HepG2 (cell line): ENCODE data around the gene SULT1E1. TPM values are rescaled to one million over a fixed set of nuclear protein-coding genes. Genes with fewer than 3 reads are reported as not detected.

ENCODE experiments used
- ATAC-seq: fragments of 200-7000 bp; cut with Tn5 transposase; 3 replicates; pipeline ENCODE4 v1.9.1; 2020; ENCODE audit warnings: mild to moderate bottlenecking, moderate library complexity
- BruUV-seq: library from RNA; stranded (reverse); fragments of 400-500 nt; replicated peaks from 2 replicates; lab custom pipeline; 2021; lab: Mats Ljungman, UMichigan
- CTCF ChIA-PET: fragments of 300-600 bp; formaldehyde crosslinking; extraction: SDS; loops from one replicate; lab custom pipeline; 2021; ENCODE audit warnings: low total read pairs, inconsistent platforms, low intra/inter-chr PET ratio; lab: Yijun Ruan, JAX
- POLR2A ChIA-PET: fragments of 350-600 bp; sonication (Branson Sonifier 250); formaldehyde crosslinking; loops from one replicate; lab custom pipeline; 2020; ENCODE audit warnings: antibody characterized with exemption, inconsistent platforms; lab: Yijun Ruan, JAX
- DNase-seq: peaks from one replicate; pipeline ENCODE4 v3.0.0-alpha.2; 2015; ENCODE audit warnings: low spot score
- FAIRE-seq: peaks from 3 replicates; lab custom pipeline; 2011; peaks lifted over from hg19 to GRCh38; lab: Jason Lieb, UNC
- H2AFZ ChIP-seq: one replicate; pipeline ENCODE4 v1.6.1; 2011; ENCODE audit warnings: low read length, inconsistent platforms
- H3K27ac ChIP-seq: fragments of 300-600 bp; 3 replicates; pipeline ENCODE4 v1.8.0; 2011; ENCODE audit warnings: mixed run types, mild to moderate bottlenecking, mixed read lengths, low read length, inconsistent platforms; ENCODE audit not compliant: insufficient read depth; ENCODE audit errors: extremely low read length
- H3K27me3 ChIP-seq, 2 experiments: fragments of 200-600 bp in 1 of 2; 2 replicates in 1 of 2; 3 replicates in 1 of 2; pipeline versions ENCODE4 v1.6.0 to v1.8.0; 2011; ENCODE audit warnings: low read length in 2 of 2, mild to moderate bottlenecking in 2 of 2, moderate library complexity in 2 of 2, inconsistent platforms in 1 of 2; ENCODE audit not compliant: insufficient read depth in 2 of 2, control insufficient read depth in 1 of 2
- H3K36me3 ChIP-seq, 2 experiments: fragments of 200-600 bp in 1 of 2; replicated peaks in 1 of 2; 2 replicates in 1 of 2; 3 replicates in 1 of 2; pipeline versions ENCODE4 v1.5.1 to v1.8.0; 2011; ENCODE audit warnings: low read length in 2 of 2, inconsistent platforms in 1 of 2; ENCODE audit not compliant: insufficient read depth in 2 of 2, control insufficient read depth in 1 of 2
- H3K4me1 ChIP-seq: 2 replicates; pipeline ENCODE4 v1.5.1; 2012; ENCODE audit warnings: low read length, inconsistent platforms; ENCODE audit not compliant: insufficient read depth
- H3K4me2 ChIP-seq: 2 replicates; pipeline ENCODE4 v1.6.0; 2011; ENCODE audit warnings: low read depth, low read length, inconsistent platforms
- H3K4me3 ChIP-seq, 3 experiments: fragments of 200-600 bp in 1 of 3; sonication (generic), shearing (Covaris generic) in 1 of 3; replicated peaks in 1 of 3; 2 replicates each; pipeline ENCODE4 v1.5.1; 2011 to 2016; ENCODE audit warnings: low read length in 3 of 3, inconsistent platforms in 2 of 3, low read depth in 2 of 3, mild to moderate bottlenecking in 2 of 3, control low read depth in 1 of 3, mixed read lengths in 1 of 3; ENCODE audit not compliant: insufficient read depth in 1 of 3
- H3K79me2 ChIP-seq: one replicate; pipeline ENCODE4 v1.6.1; 2011; ENCODE audit warnings: low read length, inconsistent platforms; ENCODE audit not compliant: insufficient read depth
- H3K9ac ChIP-seq: 2 replicates; pipeline ENCODE4 v1.6.0; 2011; ENCODE audit warnings: mild to moderate bottlenecking, low read depth, low read length, inconsistent platforms; ENCODE audit not compliant: insufficient read depth
- H3K9me3 ChIP-seq: 2 replicates; pipeline ENCODE4 v1.5.1; 2012; ENCODE audit warnings: mild to moderate bottlenecking, low read length
- H4K20me1 ChIP-seq: 2 replicates; pipeline ENCODE4 v1.6.0; 2011; ENCODE audit warnings: inconsistent platforms, mild to moderate bottlenecking, low read length, moderate library complexity; ENCODE audit not compliant: insufficient read depth
- CHD4 ChIP-seq: fragments of 200-600 bp; sonication (generic); IDR thresholded peaks from 2 replicates; pipeline ENCODE4 v1.7.0; 2017; ENCODE audit warnings: mild to moderate bottlenecking, low read length, borderline replicate concordance
- DMAP1 ChIP-seq: IDR thresholded peaks from 2 replicates; pipeline ENCODE4 v1.6.1; 2016
- MAZ ChIP-seq, 2 experiments: sonication (generic) in 1 of 2; formaldehyde crosslinking in 1 of 2; IDR thresholded peaks; 2 replicates each; pipeline versions ENCODE4 v1.5.0 to v1.6.1; 2012 to 2020; ENCODE audit warnings: low read depth in 2 of 2, mild to moderate bottlenecking in 2 of 2, borderline replicate concordance in 1 of 2, improper control_type of control experiment in 1 of 2, low read length in 1 of 2, missing genetic modification reagents in 1 of 2, moderate library complexity in 1 of 2
- NCOA5 ChIP-seq: sonication (generic); formaldehyde crosslinking; IDR thresholded peaks from 2 replicates; pipeline ENCODE4 v1.4.0; 2020; ENCODE audit warnings: missing genetic modification reagents
- NFIB ChIP-seq: sonication (generic); formaldehyde crosslinking; IDR thresholded peaks from 2 replicates; pipeline ENCODE4 v1.9.0; 2021; ENCODE audit warnings: missing genetic modification reagents, mild to moderate bottlenecking, borderline replicate concordance
- TMF1 ChIP-seq: sonication (generic); formaldehyde crosslinking; IDR thresholded peaks from 2 replicates; pipeline ENCODE4 v1.8.1; 2022; ENCODE audit warnings: low read depth, missing genetic modification reagents
- ZFP36L2 ChIP-seq: sonication (generic); formaldehyde crosslinking; IDR thresholded peaks from 2 replicates; pipeline ENCODE4 v1.4.0; 2020; ENCODE audit warnings: missing genetic modification reagents
- ZFP37 ChIP-seq: sonication (generic); formaldehyde crosslinking; IDR thresholded peaks from 2 replicates; pipeline ENCODE4 v1.4.0; 2020; ENCODE audit warnings: missing genetic modification reagents, borderline replicate concordance
- ZFP82 ChIP-seq: sonication (generic); formaldehyde crosslinking; IDR thresholded peaks from 2 replicates; pipeline ENCODE4 v1.5.1; 2020; ENCODE audit warnings: mild to moderate bottlenecking, missing genetic modification reagents, borderline replicate concordance
- ZNF30 ChIP-seq: sonication (generic); formaldehyde crosslinking; IDR thresholded peaks from 2 replicates; pipeline ENCODE4 v1.5.0; 2020; ENCODE audit warnings: mild to moderate bottlenecking, missing genetic modification reagents
- ZNF331 ChIP-seq: sonication (generic); formaldehyde crosslinking; IDR thresholded peaks from 2 replicates; pipeline ENCODE4 v1.4.0; 2020; ENCODE audit warnings: missing genetic modification reagents
- ZNF557 ChIP-seq: sonication (generic); formaldehyde crosslinking; IDR thresholded peaks from 2 replicates; pipeline ENCODE4 v1.4.0; 2020; ENCODE audit warnings: missing genetic modification reagents
- ZNF572 ChIP-seq: sonication (generic); formaldehyde crosslinking; IDR thresholded peaks from 2 replicates; pipeline ENCODE4 v1.5.1; 2020; ENCODE audit warnings: mild to moderate bottlenecking, missing genetic modification reagents
- ZNF629 ChIP-seq: sonication (generic); formaldehyde crosslinking; conservative IDR thresholded peaks from 2 replicates; pipeline ENCODE4 v1.5.0; 2020; ENCODE audit warnings: missing genetic modification reagents
- ZNF784 ChIP-seq: sonication (generic); formaldehyde crosslinking; IDR thresholded peaks from 2 replicates; pipeline ENCODE4 v1.5.1; 2020; ENCODE audit warnings: missing genetic modification reagents, mild to moderate bottlenecking, borderline replicate concordance
- WGBS: methylation state at CpG from one replicate; pipeline ENCODE4 v1.1.6; 2017; ENCODE audit warnings: low lambda C conversion rate; 5-methylcytosine and 5-hydroxymethylcytosine counted together
- in situ Hi-C: cut with HindIII; loops from 2 replicates; pipeline ENCODE4 v1.10.0; 2017; ENCODE audit warnings: low pct_unique_long_range_greater_than_20kb; ENCODE audit not compliant: extremely low pct_ligation_motif_present
- intact Hi-C: fragments of 100-400 bp; cut with micrococcal nuclease; formaldehyde crosslinking; loops from one replicate; pipeline ENCODE4 v1.10.0; 2022; ENCODE audit not compliant: unreplicated experiment
- polyA plus RNA-seq, 8 experiments: library from polyadenylated mRNA; depleted of rRNA in 3 of 8; stranded (reverse) in 7 of 8; unstranded in 1 of 8; fragments of >200 nt; fragmentation: Illumina TruSeq in 4 of 8; extraction: Trizol in 4 of 8; gene quantifications; 2 replicates each; pipeline versions ENCODE4 v1.2.1 to v1.2.3, GENCODE V29; 2011 to 2016; ENCODE audit warnings: low read depth in 4 of 8, missing spikeins in 1 of 8, mixed read lengths in 1 of 8; ENCODE audit not compliant: insufficient read depth in 1 of 8
- total RNA-seq, 5 experiments: library from RNA; depleted of rRNA; stranded (reverse); fragments of >200 nt; fragmentation: Illumina TruSeq; extraction: Trizol; gene quantifications; 2 replicates each; pipeline ENCODE4 v1.2.3, GENCODE V29; 2016; ENCODE audit warnings: low read depth in 1 of 5

The SULT1E1 gene
- total and polyA plus RNA-seq, 2 of the 13 experiments (the other 11 are each of a cell fraction or from before 2014, with no cell fraction given): 1.7 to 3.9 TPM

GRCh38 chr4:69875576-69875975, 15.6 kb upstream of the SULT1E1 start:
- H3K27ac ChIP-seq: peak overlapping the region; percentile 34

GRCh38 chr4:69874507-69874906, 14.6 kb upstream of the SULT1E1 start:
- Histone ChIP-seq H3K4me1 (peaks cover 38% of the 10 kb centered on the region), H3K4me2 (no peak overlapping the region), H3K27me3 (no peaks in the 10 kb centered on the region), H3K27ac (no peak overlapping the region), H3K9ac (no peak overlapping the region), H3K4me3 (no peak overlapping the region), H3K79me2 (no peaks in the 10 kb centered on the region), H3K36me3 (no peaks in the 10 kb centered on the region), H3K9me3 (peaks cover 9% of the 10 kb centered on the region; the same call in 1 of the 2 replicates), H2AFZ (no peak overlapping the region), H4K20me1 (no peaks in the 10 kb centered on the region)
- no peak for DNase-seq
- FAIRE-seq: no peak
- intact Hi-C loops: no loop called here
- ChIA-PET CTCF (no interaction called here), POLR2A (no interaction called here)
- TF ChIP-seq NCOA5 (CRISPR knock-in tag) (no peak), MAZ (IDR thresholded peaks at IDR 0.05; ENCODE audit: borderline replicate concordance, low read depth, low read length) (no peak), MAZ (CRISPR knock-in tag; IDR thresholded peaks at IDR 0.05; ENCODE audit: low read depth) (no peak), NFIB (CRISPR knock-in tag) (no peak), ZNF30 (no peak), ZFP36L2 (CRISPR knock-in tag) (no peak), ZFP37 (no peak), ZFP82 (CRISPR knock-in tag) (no peak), ZNF557 (CRISPR knock-in tag) (no peak), ZNF629 (CRISPR knock-in tag) (no peak), ZNF572 (CRISPR knock-in tag) (no peak), CHD4 (no peak), ZNF331 (CRISPR knock-in tag) (no peak), DMAP1 (CRISPR knock-in tag) (no peak)
- no peak for ATAC-seq
- in situ Hi-C loops: no loop called here
- BruUV-seq: no TSS peak

More at GRCh38 chr4:69875576-69875975, 15.6 kb upstream of the SULT1E1 start:
- in situ Hi-C loops: no loop called here
- Histone ChIP-seq H3K4me3 (no peak overlapping the region), H3K4me2 (no peak overlapping the region), H3K79me2 (no peaks in the 10 kb centered on the region), H3K9me3 (peaks cover 9% of the 10 kb centered on the region; the same call in 1 of the 2 replicates), H3K36me3 (no peaks in the 10 kb centered on the region), H3K27me3 (no peaks in the 10 kb centered on the region), H3K4me1 (peaks cover 47% of the 10 kb centered on the region), H2AFZ (peak overlapping the region; percentile 20), H3K9ac (no peak overlapping the region)
- DNase-seq: no peak
- ATAC-seq: no peak
- no peak for FAIRE-seq
- WGBS: 89% methylated on average over 2 of the region's 2 CpGs
- CTCF ChIA-PET: no interaction called here
- POLR2A ChIA-PET: interaction anchor here (0.9 to 3.9 kb wide), 4 partner anchors 8 to 51 kb away, joined by 3 to 24 read pairs (median 7); partner anchors contain the start of gene SULT1E1
- no TSS peak for BruUV-seq
- intact Hi-C loops: no loop called here
- TF ChIP-seq TMF1 (CRISPR knock-in tag): no peak
- no peak for TF ChIP-seq ZNF784 (CRISPR knock-in tag)
- TF ChIP-seq, all 625 proteins: peak for 0
- no peaks in the 10 kb centered on the region for H4K20me1 ChIP-seq
